Retinal pigment epithelial cell (primary cell): ENCODE results near the gene PIANP.

Experiments used
- DNase-seq: peaks from one replicate; pipeline ENCODE4 v3.0.0-alpha.2; 2010; ENCODE audit warnings: low read depth
- H3K4me3 ChIP-seq: 2 replicates; pipeline ENCODE4 v1.5.1; 2011; ENCODE audit warnings: mild to moderate bottlenecking, low read length, control low read depth, moderate library complexity
- CTCF ChIP-seq: conservative IDR thresholded peaks from 2 replicates; pipeline ENCODE4 v1.5.1; 2011; ENCODE audit warnings: low read depth, low read length, control low read depth, inconsistent platforms

Gene PIANP

GRCh38 chr12:6696690-6697583 lies 3.7 kb downstream of the PIANP start:
- DNase-seq = no peak
- no peak overlapping the region for H3K4me3 ChIP-seq
- no peak for TF ChIP-seq CTCF

- DNase-seq = no peak
- TF ChIP-seq CTCF = no peak
- no peak overlapping the region for H3K4me3 ChIP-seq
Measured at GRCh38 chr12:6695313-6696045, 5.1 kb downstream of the PIANP start.

GRCh38 chr12:6694701-6695100 lies 5.9 kb downstream of the PIANP start:
- no peak for TF ChIP-seq CTCF
- DNase-seq = no peak
- H3K4me3 ChIP-seq = no peak overlapping the region

DNA sequence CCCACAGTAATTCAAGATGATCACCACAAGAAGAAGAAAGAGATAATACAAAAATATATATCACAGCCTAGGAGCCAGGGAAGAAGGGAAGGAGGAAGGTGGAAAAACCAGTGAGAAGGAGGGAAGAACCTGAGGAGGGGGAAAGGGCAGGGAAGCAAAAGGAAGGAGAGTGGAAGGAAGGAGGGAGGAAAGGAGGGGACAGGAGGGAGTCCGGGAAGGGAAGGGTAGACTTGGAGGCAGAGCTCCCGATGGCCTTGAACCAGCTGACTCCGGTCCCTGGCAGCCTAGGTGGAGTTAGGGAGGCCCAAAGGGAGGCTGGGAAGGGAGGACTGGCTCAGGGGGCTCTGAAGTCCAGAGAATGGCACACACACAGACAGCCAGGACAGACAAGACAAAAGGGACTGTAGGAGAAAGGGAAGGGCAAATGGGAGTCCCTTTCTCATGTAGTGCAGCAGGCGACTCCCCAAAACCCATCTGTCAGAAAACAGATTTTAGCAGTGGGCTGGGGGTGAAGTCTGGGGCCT lies 6.7 kb downstream of the PIANP start:
- DNase-seq = no peak
- TF ChIP-seq CTCF = no peak
- H3K4me3 ChIP-seq = no peak overlapping the region

DNA sequence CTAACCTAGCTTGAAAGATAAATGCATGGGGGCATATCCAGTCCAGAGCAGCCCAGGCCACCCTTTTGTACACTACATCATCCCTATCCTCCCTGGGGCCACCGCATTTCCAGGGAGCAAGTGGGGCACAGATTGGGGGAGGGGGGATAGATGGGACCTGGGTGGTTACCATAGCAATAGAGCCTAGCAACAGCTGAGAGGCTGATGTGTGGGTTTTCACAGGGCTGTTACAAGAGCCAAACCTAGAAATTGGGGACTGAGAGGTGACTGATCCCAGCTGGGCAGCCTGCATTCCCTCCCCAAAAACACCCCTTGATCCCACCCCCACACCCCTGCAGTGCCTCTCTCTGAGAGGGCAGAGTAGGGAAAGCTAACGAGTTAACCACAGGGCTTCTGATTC lies 7.7 kb downstream of the PIANP start:
- DNase-seq = no peak
- H3K4me3 ChIP-seq = no peak overlapping the region
- TF ChIP-seq CTCF = no peak

DNA sequence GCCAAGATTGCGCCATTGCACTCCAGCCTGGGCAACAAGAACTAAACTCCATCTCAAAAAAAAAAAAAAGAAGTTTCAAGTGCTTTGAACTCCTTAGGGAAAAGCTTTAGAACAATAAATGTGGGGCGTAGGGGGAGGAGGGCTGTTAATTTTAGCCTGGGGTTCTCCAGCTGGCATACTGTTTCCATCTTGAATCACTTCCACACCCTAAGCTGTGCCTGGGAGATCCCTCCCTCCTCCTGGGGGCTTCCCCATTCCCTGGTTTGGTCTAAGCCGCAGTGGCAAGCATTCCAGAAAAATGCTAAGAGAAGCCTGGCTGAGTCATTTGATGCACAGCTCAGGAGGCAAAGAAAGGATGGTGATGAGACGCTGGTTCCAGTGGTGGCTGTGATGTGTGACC lies 9.1 kb downstream of the PIANP start:
- H3K4me3 ChIP-seq = no peak overlapping the region
- TF ChIP-seq CTCF = no peak
- DNase-seq = no peak
